HepG2 (cell line): ENCODE results near the gene IL4I1. TPM values are rescaled to one million over a fixed set of nuclear protein-coding genes. Genes with fewer than 3 reads are reported as not detected.

Experiments
- ATAC-seq: fragments of 200-7000 bp; cut with Tn5 transposase; 3 replicates; pipeline ENCODE4 v1.9.1; 2020; ENCODE audit warnings: mild to moderate bottlenecking, moderate library complexity
- BruUV-seq: library from RNA; stranded (reverse); fragments of 400-500 nt; replicated peaks from 2 replicates; lab custom pipeline; 2021; lab: Mats Ljungman, UMichigan
- CTCF ChIA-PET: fragments of 300-600 bp; formaldehyde crosslinking; extraction: SDS; loops from one replicate; lab custom pipeline; 2021; ENCODE audit warnings: low total read pairs, inconsistent platforms, low intra/inter-chr PET ratio; lab: Yijun Ruan, JAX
- POLR2A ChIA-PET: fragments of 350-600 bp; sonication (Branson Sonifier 250); formaldehyde crosslinking; loops from one replicate; lab custom pipeline; 2020; ENCODE audit warnings: antibody characterized with exemption, inconsistent platforms; lab: Yijun Ruan, JAX
- DNase-seq: peaks from one replicate; pipeline ENCODE4 v3.0.0-alpha.2; 2015; ENCODE audit warnings: low spot score
- FAIRE-seq: peaks from 3 replicates; lab custom pipeline; 2011; peaks lifted over from hg19 to GRCh38; lab: Jason Lieb, UNC
- H2AFZ ChIP-seq: one replicate; pipeline ENCODE4 v1.6.1; 2011; ENCODE audit warnings: low read length, inconsistent platforms
- H3K27ac ChIP-seq: fragments of 300-600 bp; 3 replicates; pipeline ENCODE4 v1.8.0; 2011; ENCODE audit warnings: mixed run types, mild to moderate bottlenecking, mixed read lengths, low read length, inconsistent platforms; ENCODE audit not compliant: insufficient read depth; ENCODE audit errors: extremely low read length
- H3K27me3 ChIP-seq, 2 experiments: fragments of 200-600 bp in 1 of 2; 2 replicates in 1 of 2; 3 replicates in 1 of 2; pipeline versions ENCODE4 v1.6.0 to v1.8.0; 2011; ENCODE audit warnings: low read length in 2 of 2, mild to moderate bottlenecking in 2 of 2, moderate library complexity in 2 of 2, inconsistent platforms in 1 of 2; ENCODE audit not compliant: insufficient read depth in 2 of 2, control insufficient read depth in 1 of 2
- H3K36me3 ChIP-seq, 2 experiments: fragments of 200-600 bp in 1 of 2; replicated peaks in 1 of 2; 2 replicates in 1 of 2; 3 replicates in 1 of 2; pipeline versions ENCODE4 v1.5.1 to v1.8.0; 2011; ENCODE audit warnings: low read length in 2 of 2, inconsistent platforms in 1 of 2; ENCODE audit not compliant: insufficient read depth in 2 of 2, control insufficient read depth in 1 of 2
- H3K4me1 ChIP-seq: 2 replicates; pipeline ENCODE4 v1.5.1; 2012; ENCODE audit warnings: low read length, inconsistent platforms; ENCODE audit not compliant: insufficient read depth
- H3K4me2 ChIP-seq: 2 replicates; pipeline ENCODE4 v1.6.0; 2011; ENCODE audit warnings: low read depth, low read length, inconsistent platforms
- H3K4me3 ChIP-seq, 3 experiments: fragments of 200-600 bp in 1 of 3; sonication (generic), shearing (Covaris generic) in 1 of 3; replicated peaks in 1 of 3; 2 replicates each; pipeline ENCODE4 v1.5.1; 2011 to 2016; ENCODE audit warnings: low read length in 3 of 3, inconsistent platforms in 2 of 3, low read depth in 2 of 3, mild to moderate bottlenecking in 2 of 3, control low read depth in 1 of 3, mixed read lengths in 1 of 3; ENCODE audit not compliant: insufficient read depth in 1 of 3
- H3K79me2 ChIP-seq: one replicate; pipeline ENCODE4 v1.6.1; 2011; ENCODE audit warnings: low read length, inconsistent platforms; ENCODE audit not compliant: insufficient read depth
- H3K9ac ChIP-seq: 2 replicates; pipeline ENCODE4 v1.6.0; 2011; ENCODE audit warnings: mild to moderate bottlenecking, low read depth, low read length, inconsistent platforms; ENCODE audit not compliant: insufficient read depth
- H3K9me3 ChIP-seq: 2 replicates; pipeline ENCODE4 v1.5.1; 2012; ENCODE audit warnings: mild to moderate bottlenecking, low read length
- H4K20me1 ChIP-seq: 2 replicates; pipeline ENCODE4 v1.6.0; 2011; ENCODE audit warnings: inconsistent platforms, mild to moderate bottlenecking, low read length, moderate library complexity; ENCODE audit not compliant: insufficient read depth
- AGO2 ChIP-seq: fragments of 200-400 bp; formaldehyde crosslinking; optimal IDR thresholded peaks from 2 replicates; pipeline ENCODE3; 2017; ENCODE audit warnings: mild to moderate bottlenecking, low read depth, low read length, moderate library complexity
- POLR2A ChIP-seq, 2 experiments: IDR thresholded peaks; 2 replicates each; pipeline ENCODE4 v1.6.1; 2011; ENCODE audit warnings: low read depth in 2 of 2, low read length in 2 of 2, mild to moderate bottlenecking in 1 of 2, moderate library complexity in 1 of 2; ENCODE audit not compliant: insufficient read depth in 1 of 2
- ZMYM3 ChIP-seq: sonication (generic); formaldehyde crosslinking; IDR thresholded peaks from 2 replicates; pipeline ENCODE4 v1.5.1; 2020; ENCODE audit warnings: mild to moderate bottlenecking, missing genetic modification reagents
- WGBS: methylation state at CpG from one replicate; pipeline ENCODE4 v1.1.6; 2017; ENCODE audit warnings: low lambda C conversion rate; 5-methylcytosine and 5-hydroxymethylcytosine counted together
- in situ Hi-C: cut with HindIII; loops from 2 replicates; pipeline ENCODE4 v1.10.0; 2017; ENCODE audit warnings: low pct_unique_long_range_greater_than_20kb; ENCODE audit not compliant: extremely low pct_ligation_motif_present
- intact Hi-C: fragments of 100-400 bp; cut with micrococcal nuclease; formaldehyde crosslinking; loops from one replicate; pipeline ENCODE4 v1.10.0; 2022; ENCODE audit not compliant: unreplicated experiment
- polyA plus RNA-seq, 8 experiments: library from polyadenylated mRNA; depleted of rRNA in 3 of 8; stranded (reverse) in 7 of 8; unstranded in 1 of 8; fragments of >200 nt; fragmentation: Illumina TruSeq in 4 of 8; extraction: Trizol in 4 of 8; gene quantifications; 2 replicates each; pipeline versions ENCODE4 v1.2.1 to v1.2.3, GENCODE V29; 2011 to 2016; ENCODE audit warnings: low read depth in 4 of 8, missing spikeins in 1 of 8, mixed read lengths in 1 of 8; ENCODE audit not compliant: insufficient read depth in 1 of 8
- total RNA-seq, 5 experiments: library from RNA; depleted of rRNA; stranded (reverse); fragments of >200 nt; fragmentation: Illumina TruSeq; extraction: Trizol; gene quantifications; 2 replicates each; pipeline ENCODE4 v1.2.3, GENCODE V29; 2016; ENCODE audit warnings: low read depth in 1 of 5
- TF ChIP-seq, protein P1 (sequence below): sonication (generic); formaldehyde crosslinking; IDR thresholded peaks from 2 replicates; pipeline ENCODE4 v1.5.0; 2020; ENCODE audit warnings: mild to moderate bottlenecking, missing genetic modification reagents

The IL4I1 gene
- total and polyA plus RNA-seq, 2 of the 13 experiments (the other 11 are each of a cell fraction or from before 2014, with no cell fraction given): not detected

DNA sequence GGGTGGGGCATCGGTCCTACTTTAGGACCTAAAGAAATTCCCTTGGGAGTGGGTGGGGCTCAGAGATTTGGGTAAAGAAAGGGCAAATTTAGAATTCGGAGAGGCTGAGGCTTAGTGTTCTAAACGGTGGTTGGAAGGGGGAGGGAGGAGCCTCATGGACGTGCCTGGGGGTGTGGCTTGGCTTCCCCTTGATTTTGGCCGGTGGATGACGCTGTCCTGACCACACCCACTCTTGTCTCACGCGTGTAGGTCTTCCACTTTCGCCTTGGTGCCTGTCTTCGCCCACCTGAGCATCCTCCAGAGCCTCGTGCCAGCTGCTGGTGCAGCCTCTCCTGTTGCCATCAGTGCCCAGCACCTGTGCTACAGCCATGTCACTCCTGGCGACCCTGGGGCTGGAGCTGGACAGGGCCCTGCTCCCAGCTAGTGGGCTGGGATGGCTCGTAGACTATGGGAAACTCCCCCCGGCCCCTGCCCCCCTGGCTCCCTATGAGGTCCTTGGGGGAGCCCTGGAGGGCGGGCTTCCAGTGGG lies 33.9 kb upstream of the IL4I1 start:
- H3K4me1 ChIP-seq: peaks cover 27% of the 10 kb centered on the region
- no peak for FAIRE-seq
- 0 out of 4 replicates have a peak, but pooled peaks of 1 of the 2 experiments have one; percentile 5 for TF ChIP-seq POLR2A (IDR thresholded peaks at IDR 0.05; ENCODE audit: insufficient read depth in 1 of 2, low read depth in 2 of 2, low read length in 2 of 2)
- no peak for TF ChIP-seq ZMYM3 (CRISPR knock-in tag)
- TF ChIP-seq, protein P1, sequence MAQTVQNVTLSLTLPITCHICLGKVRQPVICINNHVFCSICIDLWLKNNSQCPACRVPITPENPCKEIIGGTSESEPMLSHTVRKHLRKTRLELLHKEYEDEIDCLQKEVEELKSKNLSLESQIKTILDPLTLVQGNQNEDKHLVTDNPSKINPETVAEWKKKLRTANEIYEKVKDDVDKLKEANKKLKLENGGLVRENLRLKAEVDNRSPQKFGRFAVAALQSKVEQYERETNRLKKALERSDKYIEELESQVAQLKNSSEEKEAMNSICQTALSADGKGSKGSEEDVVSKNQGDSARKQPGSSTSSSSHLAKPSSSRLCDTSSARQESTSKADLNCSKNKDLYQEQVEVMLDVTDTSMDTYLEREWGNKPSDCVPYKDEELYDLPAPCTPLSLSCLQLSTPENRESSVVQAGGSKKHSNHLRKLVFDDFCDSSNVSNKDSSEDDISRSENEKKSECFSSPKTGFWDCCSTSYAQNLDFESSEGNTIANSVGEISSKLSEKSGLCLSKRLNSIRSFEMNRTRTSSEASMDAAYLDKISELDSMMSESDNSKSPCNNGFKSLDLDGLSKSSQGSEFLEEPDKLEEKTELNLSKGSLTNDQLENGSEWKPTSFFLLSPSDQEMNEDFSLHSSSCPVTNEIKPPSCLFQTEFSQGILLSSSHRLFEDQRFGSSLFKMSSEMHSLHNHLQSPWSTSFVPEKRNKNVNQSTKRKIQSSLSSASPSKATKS (CRISPR knock-in tag): no peak
- peak; percentile 36 for TF ChIP-seq AGO2
- TF ChIP-seq, all 625 proteins: peak for 2
- Histone ChIP-seq H3K9ac (no peak overlapping the region), H3K27me3 (no peaks in the 10 kb centered on the region; a peak in 1 of 5 replicates), H3K4me3 (no peak overlapping the region), H2AFZ (no peak overlapping the region), H3K27ac (no peak overlapping the region), H3K9me3 (no peaks in the 10 kb centered on the region), H3K79me2 (peaks cover 29% of the 10 kb centered on the region), H4K20me1 (no peaks in the 10 kb centered on the region), H3K36me3 (peaks cover 7 to 16% of the 10 kb centered on the region in 2 experiments; a peak in 4 of 5 replicates), H3K4me2 (peak overlapping the region; percentile 14; the same call in 1 of the 2 replicates)
- BruUV-seq: no TSS peak
- CTCF ChIA-PET: no interaction called here
- in situ Hi-C loops (no loop called here), intact Hi-C loops (no loop called here)
- POLR2A ChIA-PET: interaction anchor here (0.7 to 3.5 kb wide), 12 partner anchors 8 to 164 kb away, joined by 3 to 22 read pairs (median 8); partner anchors contain the start of genes AKT1S1, AP2A1, PTOV1 and TBC1D17
- no peak for DNase-seq
- 91% methylated on average over 11 of the region's 15 CpGs for WGBS
- no peak for ATAC-seq
